Chondrocyte (in vitro differentiated cells): Measurements from ENCODE around the gene ADAM15. TPM values are rescaled to one million over a fixed set of nuclear protein-coding genes. Genes with fewer than 3 reads are reported as not detected.
A peak's percentile ranks its signal among the peaks of the same experiment; 100 is the strongest.

Experiments
- DNase-seq: peaks from one replicate; pipeline ENCODE4 v3.0.0; 2021; ENCODE audit warnings: mixed read lengths, low spot score
- H3K27ac Mint-ChIP-seq: one replicate; pipeline ENCODE4 v1.8.0; 2021; ENCODE audit warnings: mild to moderate bottlenecking, moderate library complexity, mixed read lengths; ENCODE audit not compliant: unreplicated experiment
- H3K27me3 Mint-ChIP-seq: 2 replicates; pipeline ENCODE4 v1.8.0; 2021; ENCODE audit warnings: low read depth, mixed read lengths
- H3K36me3 Mint-ChIP-seq: 2 replicates; pipeline ENCODE4 v1.8.0; 2021; ENCODE audit warnings: low read depth, mixed read lengths
- H3K4me1 Mint-ChIP-seq: 2 replicates; pipeline ENCODE4 v1.8.0; 2021; ENCODE audit warnings: low read depth, mild to moderate bottlenecking, mixed read lengths
- H3K4me3 Mint-ChIP-seq: one replicate; pipeline ENCODE4 v1.8.0; 2021; ENCODE audit warnings: mild to moderate bottlenecking, moderate library complexity, mixed read lengths; ENCODE audit not compliant: unreplicated experiment
- H3K9me3 Mint-ChIP-seq: 2 replicates; pipeline ENCODE4 v1.8.0; 2021; ENCODE audit warnings: low read depth, mixed read lengths
- CTCF ChIP-seq: fragments of 200-600 bp; sonication (generic); IDR thresholded peaks from 2 replicates; pipeline ENCODE4 v1.5.0; 2021; ENCODE audit warnings: antibody characterized with exemption, mild to moderate bottlenecking, moderate library complexity
- total RNA-seq: library from RNA; stranded (reverse); gene quantifications from 3 replicates; pipeline ENCODE4 v1.2.1, GENCODE V29; 2021

ADAM15 gene
- total RNA-seq, 1 donor from 2014 or later: 73.7 TPM

- H3K4me1 Mint-ChIP-seq: peaks cover 18% of the 10 kb centered on the region
- peak overlapping the region; percentile 69 for H3K27ac Mint-ChIP-seq
- H3K36me3 Mint-ChIP-seq: peaks cover 3% of the 10 kb centered on the region
- H3K27me3 Mint-ChIP-seq: no peaks in the 10 kb centered on the region
- TF ChIP-seq CTCF: peak; percentile 100
- no peak for DNase-seq
- H3K4me3 Mint-ChIP-seq: peak overlapping the region; percentile 56
- H3K9me3 Mint-ChIP-seq: no peaks in the 10 kb centered on the region
Measured at GRCh38 chr1:155017041-155017945, 33.8 kb upstream of the ADAM15 start.

- Mint-ChIP-seq H3K36me3 (peaks cover 3% of the 10 kb centered on the region), H3K4me1 (peaks cover 19% of the 10 kb centered on the region), H3K9me3 (no peaks in the 10 kb centered on the region), H3K27ac (peak overlapping the region; percentile 36), H3K4me3 (peak overlapping the region; percentile 56), H3K27me3 (no peaks in the 10 kb centered on the region)
- DNase-seq: no peak
- TF ChIP-seq CTCF: peak; percentile 43
Measured at GRCh38 chr1:155017946-155018316, 33.2 kb upstream of the ADAM15 start.

DNA sequence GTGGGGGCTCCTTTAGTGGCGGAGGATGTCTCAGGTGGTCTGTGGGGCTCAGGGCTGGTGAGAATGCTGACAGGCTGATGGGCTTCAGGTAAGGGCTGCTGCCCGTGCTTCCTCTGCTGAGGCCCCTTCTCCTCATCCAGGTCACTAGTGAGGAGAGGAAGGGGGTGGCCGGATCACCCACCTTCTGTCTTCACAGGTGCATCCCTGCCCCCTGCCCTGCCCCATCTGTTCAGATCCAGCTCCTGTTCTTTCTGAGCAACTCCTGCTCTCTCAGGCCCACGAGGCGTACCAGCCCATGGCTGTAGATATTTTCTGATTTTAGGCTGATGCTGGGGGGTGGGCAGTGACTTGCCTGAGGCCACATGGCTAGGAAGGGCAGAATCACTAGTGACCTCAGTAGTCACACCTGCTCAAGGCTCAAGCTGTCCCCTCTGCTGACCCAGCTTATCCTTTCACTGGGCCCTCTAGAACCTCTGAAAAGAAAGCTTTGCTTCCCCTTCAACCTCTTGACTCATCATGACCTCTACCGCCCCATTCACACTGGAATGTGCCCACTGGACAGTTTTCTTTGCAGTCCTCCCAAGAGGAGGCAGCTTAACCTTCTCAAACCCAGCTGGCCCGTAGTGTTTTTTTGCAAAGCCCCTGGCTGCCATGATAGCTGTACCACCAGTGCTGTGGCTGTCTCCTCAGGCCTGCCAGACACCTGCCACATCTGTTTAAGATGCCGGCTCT, 32.3 kb upstream of the ADAM15 start:
- no peak for DNase-seq
- Mint-ChIP-seq H3K9me3 (no peaks in the 10 kb centered on the region), H3K4me1 (peaks cover 19% of the 10 kb centered on the region), H3K4me3 (no peak overlapping the region), H3K27ac (no peak overlapping the region), H3K36me3 (peaks cover 3% of the 10 kb centered on the region), H3K27me3 (no peaks in the 10 kb centered on the region)
- no peak for TF ChIP-seq CTCF

GRCh38 chr1:155019377-155020245, 31.5 kb upstream of the ADAM15 start:
- Mint-ChIP-seq H3K27ac (peak overlapping the region; percentile 43), H3K27me3 (no peaks in the 10 kb centered on the region), H3K36me3 (peaks cover 3% of the 10 kb centered on the region), H3K4me3 (no peak overlapping the region), H3K4me1 (peaks cover 19% of the 10 kb centered on the region), H3K9me3 (no peaks in the 10 kb centered on the region)
- DNase-seq: no peak
- no peak for TF ChIP-seq CTCF
